GM12878 (cell line): ENCODE data around the gene MAP3K1. TPM values are rescaled to one million over a fixed set of nuclear protein-coding genes. Genes with fewer than 3 reads are reported as not detected.

ENCODE experiments used
- ATAC-seq: fragments of 200-7000 bp; cut with Tn5 transposase; 3 replicates; pipeline ENCODE4 v1.9.1; 2020; ENCODE audit warnings: mild to moderate bottlenecking, moderate library complexity
- BruUV-seq: library from RNA; stranded (reverse); fragments of 400-500 nt; replicated peaks from 2 replicates; lab custom pipeline; 2021; lab: Mats Ljungman, UMichigan
- CTCF ChIA-PET: fragments of 300-600 bp; sonication (Branson Sonifier 250); formaldehyde crosslinking; extraction: SDS; loops from one replicate; lab custom pipeline; 2021; ENCODE audit warnings: inconsistent platforms; lab: Yijun Ruan, JAX
- POLR2A ChIA-PET: fragments of 350-600 bp; formaldehyde crosslinking; extraction: SDS; loops from one replicate; lab custom pipeline; 2021; ENCODE audit warnings: inconsistent platforms; lab: Charles Lee
- RAD21 ChIA-PET: fragments of 300-600 bp; sonication (Branson Sonifier 250); formaldehyde crosslinking; loops from one replicate; lab custom pipeline; 2023; ENCODE audit warnings: antibody characterized with exemption; ENCODE audit not compliant: unreplicated experiment; lab: Charles Lee
- SMC1A ChIA-PET: fragments of 300-600 bp; sonication (Branson Sonifier 250); formaldehyde crosslinking; loops from one replicate; lab custom pipeline; 2023; ENCODE audit not compliant: unreplicated experiment, uncharacterized antibody; lab: Charles Lee
- DNase-seq: peaks from one replicate; pipeline ENCODE4 v3.0.0-alpha.2; 2011; ENCODE audit warnings: low read depth, low spot score
- FAIRE-seq: peaks from 3 replicates; lab custom pipeline; 2011; peaks lifted over from hg19 to GRCh38; lab: Jason Lieb, UNC
- H2AFZ ChIP-seq: 2 replicates; pipeline ENCODE4 v1.6.0; 2011; ENCODE audit warnings: low read depth, low read length, control low read depth; ENCODE audit not compliant: control insufficient read depth
- H3K27ac ChIP-seq: 2 replicates; pipeline ENCODE4 v1.5.1; 2011; ENCODE audit warnings: control low read depth; ENCODE audit not compliant: control insufficient read depth, insufficient read depth
- H3K27me3 ChIP-seq, 2 experiments: replicated peaks in 1 of 2; 2 replicates each; pipeline versions ENCODE4 v1.6.0 to v1.6.1; 2011; ENCODE audit warnings: low read length in 1 of 2; ENCODE audit not compliant: control insufficient read depth in 2 of 2, insufficient read depth in 2 of 2
- H3K36me3 ChIP-seq, 2 experiments: 2 replicates each; pipeline ENCODE4 v1.5.1; 2011; ENCODE audit warnings: low read length in 1 of 2; ENCODE audit not compliant: control insufficient read depth in 2 of 2, insufficient read depth in 2 of 2
- H3K4me1 ChIP-seq: 2 replicates; pipeline ENCODE4 v1.6.1; 2011; ENCODE audit warnings: mild to moderate bottlenecking, low read length, moderate library complexity, mixed read lengths; ENCODE audit not compliant: control insufficient read depth, insufficient read depth
- H3K4me2 ChIP-seq: 2 replicates; pipeline ENCODE4 v1.6.0; 2011; ENCODE audit warnings: control low read depth; ENCODE audit not compliant: control insufficient read depth, insufficient read depth
- H3K4me3 ChIP-seq: fragments of 200-600 bp; sonication (generic); 2 replicates; pipeline ENCODE4 v1.5.1; 2016
- H3K79me2 ChIP-seq: 2 replicates; pipeline ENCODE4 v1.6.0; 2011; ENCODE audit warnings: low read length; ENCODE audit not compliant: control insufficient read depth, insufficient read depth
- H3K9ac ChIP-seq: 2 replicates; pipeline ENCODE4 v1.8.0; 2011; ENCODE audit warnings: low read length, control low read depth, mixed read lengths; ENCODE audit not compliant: control insufficient read depth, insufficient read depth
- H3K9me3 ChIP-seq: replicated peaks from 3 replicates; pipeline ENCODE4 v1.5.1; 2011; ENCODE audit warnings: mild to moderate bottlenecking, low read length; ENCODE audit not compliant: control insufficient read depth, insufficient read depth
- H4K20me1 ChIP-seq: 2 replicates; pipeline ENCODE4 v1.6.0; 2011; ENCODE audit not compliant: control insufficient read depth, insufficient read depth
- BHLHE40 ChIP-seq, 2 experiments: fragments of 450-650 bp in 1 of 2; IDR thresholded peaks; 2 replicates each; pipeline ENCODE4 v1.6.1; 2011 to 2017; ENCODE audit warnings: low read depth in 2 of 2, borderline replicate concordance in 1 of 2, improper control_type of control experiment in 1 of 2, low read length in 1 of 2, mild to moderate bottlenecking in 1 of 2
- CBX5 ChIP-seq: sonication (generic); IDR thresholded peaks from 2 replicates; pipeline ENCODE4 v1.6.1; 2016; ENCODE audit warnings: low read depth, moderate library complexity, mild to moderate bottlenecking, inconsistent platforms
- HDGF ChIP-seq: fragments of 450-650 bp; IDR thresholded peaks from 2 replicates; pipeline ENCODE4 v1.6.1; 2016; ENCODE audit warnings: antibody characterized with exemption
- TAF1 ChIP-seq: IDR thresholded peaks from 2 replicates; pipeline ENCODE4 v1.6.1; 2011; ENCODE audit warnings: mild to moderate bottlenecking, low read depth, low read length, borderline replicate concordance
- ZNF592 ChIP-seq: fragments of 450-650 bp; IDR thresholded peaks from 2 replicates; pipeline ENCODE4 v1.6.1; 2017; ENCODE audit warnings: mild to moderate bottlenecking, moderate library complexity
- WGBS: methylation state at CpG from one replicate; pipeline ENCODE4 v1.1.6; 2016; ENCODE audit warnings: low lambda C conversion rate; ENCODE audit not compliant: insufficient replicate concordance, insufficient coverage; ENCODE audit errors: missing lambda C conversion rate; 5-methylcytosine and 5-hydroxymethylcytosine counted together
- in situ Hi-C: fragments of 300-500 bp; cut with MboI; formaldehyde crosslinking; loops from 9 replicates; pipeline ENCODE4 v1.14.3; 2018; ENCODE audit warnings: mixed read lengths
- intact Hi-C: fragments of 100-400 bp; cut with micrococcal nuclease; formaldehyde crosslinking; loops from one replicate; pipeline ENCODE4 v1.14.2; 2022; ENCODE audit not compliant: unreplicated experiment
- polyA plus RNA-seq, 11 experiments: library from polyadenylated mRNA; depleted of rRNA in 4 of 11; unstranded in 6 of 11; stranded (reverse) in 5 of 11; fragments of >200 nt; fragmentation: Nextera tagmentation in 4 of 11; fragmentation: Illumina TruSeq in 1 of 11; extraction: Ambion mirVana in 4 of 11; extraction: Trizol in 1 of 11; gene quantifications; 1 replicate in 1 of 11; 2 replicates in 10 of 11; pipeline versions ENCODE4 v1.2.1 to v1.2.3, GENCODE V29; 2011 to 2016; ENCODE audit warnings: inconsistent platforms in 2 of 11, missing spikeins in 2 of 11, low read depth in 1 of 11
- total RNA-seq, 4 experiments: library from RNA; depleted of rRNA in 3 of 4; stranded (reverse); fragments of >200 nt in 3 of 4; fragmentation: Illumina TruSeq in 1 of 4; extraction: Trizol in 1 of 4; gene quantifications; 2 replicates each; pipeline versions ENCODE4 v1.2.1 to v1.2.3, GENCODE V29; 2013 to 2021

The MAP3K1 gene
- total and polyA plus RNA-seq, 10 of the 15 experiments (the other 5 are each of a cell fraction or from before 2014, with no cell fraction given): 7.5 to 24.6 (median 12.6) TPM

GRCh38 chr5:56900858-56901578 lies 85.7 kb downstream of the MAP3K1 start (continued):
- TF ChIP-seq ZNF592: no peak

- CTCF ChIA-PET: interaction anchor here (0.7 to 3.3 kb wide), 7 partner anchors 9 to 638 kb away, joined by 3 to 17 read pairs (median 3); no protein-coding TSS in a partner anchor
- in situ Hi-C loops: loop anchor here (25.0 kb wide), 1 partner anchor 1553 kb away; the partner anchor contains the start of gene PLK2
Observed at GRCh38 chr5:56908942-56909293, 93.6 kb downstream of the MAP3K1 start.

More at GRCh38 chr5:56908942-56909293, 93.6 kb downstream of the MAP3K1 start:
- TF ChIP-seq CBX5 (no peak), HDGF (0 out of 2 replicates have a peak, but pooled peaks have one; percentile 36), BHLHE40 (IDR thresholded peaks at IDR 0.05; ENCODE audit: borderline replicate concordance in 1 of 2, low read depth in 2 of 2, low read length in 1 of 2) (peak in 1 of 2 experiments; percentile 6; a peak in 1 of 4 replicates), TAF1 (0 out of 2 replicates have a peak, but pooled peaks have one; percentile 15)
- 2% methylated on average over 19 of the region's 19 CpGs for WGBS
- no peak for DNase-seq
- ChIA-PET RAD21 (interaction anchor here (0.8 to 2.6 kb wide), 6 partner anchors 9 to 311 kb away, joined by 3 to 15 read pairs (median 6); partner anchors contain the start of gene GPBP1), POLR2A (interaction anchor here (0.6 to 1.0 kb wide), 3 partner anchors 10 to 319 kb away, joined by 3 to 5 read pairs (median 3); partner anchors contain the start of gene GPBP1), SMC1A (interaction anchor here (2.1 to 3.0 kb wide), 4 partner anchors 8 to 311 kb away, joined by 10 to 15 read pairs (median 12); no protein-coding TSS in a partner anchor)
- peak; percentile 73 for ATAC-seq
- no TSS peak for BruUV-seq
- intact Hi-C loops: loop anchor here (2.0 to 10.0 kb wide), 4 partner anchors 44 to 1556 kb away; partner anchors contain the start of genes MIER3 and PLK2
- Histone ChIP-seq H3K27ac (peak overlapping the region; percentile 91), H3K9me3 (no peaks in the 10 kb centered on the region; the same call in 2 of the 3 replicates), H3K27me3 (no peaks in the 10 kb centered on the region), H3K79me2 (peaks cover 2% of the 10 kb centered on the region; the same call in 1 of the 2 replicates), H2AFZ (peak overlapping the region; percentile 98), H4K20me1 (no peaks in the 10 kb centered on the region), H3K36me3 (no peaks in the 10 kb centered on the region), H3K4me3 (peak overlapping the region; percentile 79), H3K4me2 (peak overlapping the region; percentile 81), H3K9ac (peak overlapping the region; percentile 67), H3K4me1 (peaks cover 7% of the 10 kb centered on the region)
- no peak for FAIRE-seq
